ENCODE results near the gene CDH26.
A peak's percentile ranks its signal among the peaks of the same experiment; 100 is the strongest.

The CDH26 gene

GRCh38 chr20:59936409-59936808 lies 21.8 kb upstream of the CDH26 start:
- Histone ChIP-seq H3K27ac (replicated peaks) (no peak overlapping the region), H3K4me3 (replicated peaks; ENCODE audit: insufficient read depth, low read length) (no peak overlapping the region), H3K27me3 (ENCODE audit: insufficient read depth, poor library complexity, severe bottlenecking) (no peaks in the 10 kb centered on the region)
- no peak for DNase-seq (ENCODE audit: low read depth in 1 of 2, low spot score in 1 of 2)
- TF ChIP-seq SPI1 (IDR thresholded peaks at IDR 0.05; ENCODE audit: borderline replicate concordance, low read depth) (no peak), REST (IDR thresholded peaks at IDR 0.05; ENCODE audit: insufficient replicate concordance, low read depth) (no peak), POLR2AphosphoS5 (IDR thresholded peaks at IDR 0.05; ENCODE audit: low read depth) (no peak), GABPA (IDR thresholded peaks at IDR 0.05; ENCODE audit: low read depth) (no peak)
- TF ChIP-seq, protein P1, sequence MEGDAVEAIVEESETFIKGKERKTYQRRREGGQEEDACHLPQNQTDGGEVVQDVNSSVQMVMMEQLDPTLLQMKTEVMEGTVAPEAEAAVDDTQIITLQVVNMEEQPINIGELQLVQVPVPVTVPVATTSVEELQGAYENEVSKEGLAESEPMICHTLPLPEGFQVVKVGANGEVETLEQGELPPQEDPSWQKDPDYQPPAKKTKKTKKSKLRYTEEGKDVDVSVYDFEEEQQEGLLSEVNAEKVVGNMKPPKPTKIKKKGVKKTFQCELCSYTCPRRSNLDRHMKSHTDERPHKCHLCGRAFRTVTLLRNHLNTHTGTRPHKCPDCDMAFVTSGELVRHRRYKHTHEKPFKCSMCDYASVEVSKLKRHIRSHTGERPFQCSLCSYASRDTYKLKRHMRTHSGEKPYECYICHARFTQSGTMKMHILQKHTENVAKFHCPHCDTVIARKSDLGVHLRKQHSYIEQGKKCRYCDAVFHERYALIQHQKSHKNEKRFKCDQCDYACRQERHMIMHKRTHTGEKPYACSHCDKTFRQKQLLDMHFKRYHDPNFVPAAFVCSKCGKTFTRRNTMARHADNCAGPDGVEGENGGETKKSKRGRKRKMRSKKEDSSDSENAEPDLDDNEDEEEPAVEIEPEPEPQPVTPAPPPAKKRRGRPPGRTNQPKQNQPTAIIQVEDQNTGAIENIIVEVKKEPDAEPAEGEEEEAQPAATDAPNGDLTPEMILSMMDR (IDR thresholded peaks at IDR 0.05; ENCODE audit: insufficient read depth, low read length): no peak

DNA sequence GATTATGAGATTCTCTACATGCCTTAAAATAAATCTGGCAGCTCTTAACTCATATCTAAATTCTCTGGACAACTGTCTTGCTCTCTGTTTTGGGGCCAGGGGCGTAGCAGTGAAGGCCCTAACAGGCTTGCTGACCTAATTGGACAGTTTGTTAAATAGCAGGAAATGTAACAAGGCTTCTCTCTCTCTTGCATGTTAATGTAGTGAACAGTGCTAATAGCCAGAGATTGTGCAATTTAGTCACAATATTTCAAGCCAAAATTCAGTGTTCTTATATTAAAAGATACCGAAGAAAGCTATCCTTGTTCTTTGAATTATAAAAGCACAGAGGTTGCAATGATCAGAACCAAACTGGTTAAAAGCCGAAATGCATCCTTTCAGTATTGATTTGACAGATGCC lies 21.1 kb upstream of the CDH26 start:
- Histone ChIP-seq H3K27me3 (ENCODE audit: insufficient read depth, poor library complexity, severe bottlenecking) (no peaks in the 10 kb centered on the region), H3K4me3 (replicated peaks; ENCODE audit: insufficient read depth, low read length) (no peak overlapping the region), H3K27ac (replicated peaks) (no peak overlapping the region)
- TF ChIP-seq GABPA (IDR thresholded peaks at IDR 0.05; ENCODE audit: low read depth) (no peak), POLR2AphosphoS5 (IDR thresholded peaks at IDR 0.05; ENCODE audit: low read depth) (no peak), SPI1 (IDR thresholded peaks at IDR 0.05; ENCODE audit: borderline replicate concordance, low read depth) (no peak), REST (IDR thresholded peaks at IDR 0.05; ENCODE audit: insufficient replicate concordance, low read depth) (no peak)
- TF ChIP-seq, protein P1 (IDR thresholded peaks at IDR 0.05; ENCODE audit: insufficient read depth, low read length): no peak
- no peak for DNase-seq (ENCODE audit: low read depth in 1 of 2, low spot score in 1 of 2)

DNA sequence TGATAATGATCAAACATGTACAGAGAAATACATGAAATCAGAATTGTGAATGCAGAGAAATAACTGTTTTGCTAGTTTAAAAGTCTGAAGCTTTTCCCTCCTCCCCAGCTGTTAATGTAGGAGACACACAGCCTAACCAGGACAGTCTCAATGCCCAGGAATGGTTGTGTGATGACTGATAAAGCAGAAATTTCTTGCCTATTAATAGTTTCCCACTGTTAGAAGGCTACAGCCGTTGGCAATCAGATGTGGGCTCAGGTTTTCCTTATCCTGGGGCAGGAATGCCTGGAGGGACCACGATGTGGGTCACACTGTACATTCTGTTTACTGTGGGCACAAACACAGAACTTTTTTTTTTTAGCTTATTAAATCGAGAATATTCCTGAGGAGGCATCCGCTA lies 20.0 kb upstream of the CDH26 start:
- DNase-seq (ENCODE audit: low read depth in 1 of 2, low spot score in 1 of 2): no peak
- Histone ChIP-seq H3K27me3 (ENCODE audit: insufficient read depth, poor library complexity, severe bottlenecking) (no peaks in the 10 kb centered on the region), H3K27ac (replicated peaks) (no peak overlapping the region), H3K4me3 (replicated peaks; ENCODE audit: insufficient read depth, low read length) (peak overlapping the region; percentile 88)
- TF ChIP-seq, protein P1 (IDR thresholded peaks at IDR 0.05; ENCODE audit: insufficient read depth, low read length): no peak
- TF ChIP-seq POLR2AphosphoS5 (IDR thresholded peaks at IDR 0.05; ENCODE audit: low read depth): no peak
- TF ChIP-seq REST (IDR thresholded peaks at IDR 0.05; ENCODE audit: insufficient replicate concordance, low read depth): no peak
- no peak for TF ChIP-seq GABPA (IDR thresholded peaks at IDR 0.05; ENCODE audit: low read depth)
- TF ChIP-seq SPI1 (IDR thresholded peaks at IDR 0.05; ENCODE audit: borderline replicate concordance, low read depth): no peak
